22Rv1 (cell line): Measurements from ENCODE around the gene RNF157.
A peak's percentile ranks its signal among the peaks of the same experiment; 100 is the strongest.

Experiments used
- H3K27ac ChIP-seq: fragments of 450-650 bp; 2 replicates; pipeline ENCODE4 v1.5.1; 2017
- CTCF ChIP-seq: fragments of 450-650 bp; IDR thresholded peaks from 2 replicates; pipeline ENCODE4 v1.5.1; 2017; ENCODE audit warnings: mild to moderate bottlenecking
- ZFX ChIP-seq: fragments of 450-650 bp; IDR thresholded peaks from 2 replicates; pipeline ENCODE4 v1.6.1; 2017; ENCODE audit warnings: antibody characterized with exemption, borderline replicate concordance

Gene RNF157

GRCh38 chr17:76147211-76148014, 92.9 kb downstream of the RNF157 start:
- H3K27ac ChIP-seq = no peak overlapping the region
- TF ChIP-seq ZFX (no peak), CTCF (peak; percentile 69)

- no peak overlapping the region for H3K27ac ChIP-seq
- no peak for TF ChIP-seq ZFX
- no peak for TF ChIP-seq CTCF
These were observed 94.0 kb downstream of the RNF157 start for GRCh38 chr17:76146053-76146851.

GRCh38 chr17:76145231-76146052, 94.9 kb downstream of the RNF157 start:
- TF ChIP-seq ZFX = no peak
- TF ChIP-seq CTCF = no peak
- H3K27ac ChIP-seq = no peak overlapping the region

- TF ChIP-seq ZFX (no peak), CTCF (no peak)
- H3K27ac ChIP-seq = no peak overlapping the region
These were observed 97.7 kb downstream of the RNF157 start for GRCh38 chr17:76142585-76143041.

- peak overlapping the region; percentile 45 for H3K27ac ChIP-seq
- TF ChIP-seq ZFX (no peak), CTCF (no peak)
These were observed 98.2 kb downstream of the RNF157 start for GRCh38 chr17:76142039-76142584.

GRCh38 chr17:76141212-76142038, 98.9 kb downstream of the RNF157 start, which contains the start of gene FOXJ1:
Gene FOXJ1, minus strand, starts transcription at chr17:76141245. Its CDS starts 850 bp downstream, at chr17:76140395.
- peak within 1 kb of the TSS; percentile 45 for H3K27ac ChIP-seq
- TF ChIP-seq CTCF (no peak), ZFX (no peak)
